ENCODE results near the gene STX7.

STX7 gene

GRCh38 chr6:132506869-132507808 lies 5.8 kb downstream of the STX7 start:
- DNase-seq (ENCODE audit: low read depth), result no peak

DNA sequence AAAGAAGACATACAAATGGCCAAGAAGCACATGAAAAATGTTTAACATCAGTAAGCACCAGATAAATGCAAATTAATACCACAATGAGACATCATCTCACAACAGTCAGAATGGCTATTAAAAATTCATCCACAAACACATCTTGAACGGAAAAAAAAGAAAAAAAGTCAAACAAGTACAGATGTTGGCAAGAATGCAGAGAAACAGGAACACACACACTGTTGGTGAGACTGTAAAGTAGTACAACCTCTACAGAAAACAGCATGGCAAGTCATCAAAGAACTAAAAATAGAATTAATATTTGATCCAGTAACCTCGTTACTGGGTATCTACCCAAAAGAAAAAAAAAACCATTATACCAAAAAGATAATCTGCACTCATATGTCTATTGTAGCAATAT lies 6.5 kb downstream of the STX7 start:
- DNase-seq (ENCODE audit: low read depth), result no peak

- DNase-seq (ENCODE audit: low read depth), result no peak
These were observed 7.8 kb downstream of the STX7 start for GRCh38 chr6:132505158-132505557.

- DNase-seq (ENCODE audit: low read depth), result no peak
These were observed 8.2 kb downstream of the STX7 start for GRCh38 chr6:132504757-132505156.

GRCh38 chr6:132499757-132500156 lies 13.2 kb downstream of the STX7 start:
- no peak for DNase-seq (ENCODE audit: low read depth)

GRCh38 chr6:132498638-132499037 lies 14.3 kb downstream of the STX7 start:
- DNase-seq (ENCODE audit: low read depth), result no peak

DNA sequence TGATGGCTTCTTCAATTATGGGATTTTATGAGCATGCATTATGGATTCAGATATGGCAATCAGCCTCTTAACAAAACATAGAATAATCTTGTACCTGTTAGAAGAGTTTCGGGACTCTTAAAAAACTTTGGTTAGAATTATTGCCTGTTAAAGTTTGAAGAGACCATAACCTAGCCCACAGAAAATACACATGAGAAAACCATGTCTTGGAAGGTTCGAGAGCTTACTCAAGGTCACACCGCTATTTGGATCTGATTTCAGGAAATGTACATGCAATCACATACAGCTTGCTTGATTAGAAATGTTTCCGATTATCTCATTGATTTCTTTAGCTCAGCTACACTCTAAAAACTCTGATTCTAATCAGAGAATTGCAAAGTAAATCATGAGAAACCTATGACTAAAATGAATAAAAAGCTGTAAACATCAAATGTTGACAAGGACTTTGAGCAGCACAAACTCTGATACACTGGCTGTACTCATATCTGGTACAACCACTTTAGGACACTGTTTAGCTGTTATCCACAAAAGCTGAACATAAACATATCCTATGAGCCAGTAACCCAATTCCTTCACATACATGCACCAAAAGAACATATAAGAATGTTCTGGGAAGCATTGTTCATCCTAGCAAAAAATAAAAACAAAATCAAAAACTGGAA lies 16.3 kb downstream of the STX7 start:
- no peak for DNase-seq (ENCODE audit: low read depth)

- no peak for DNase-seq (ENCODE audit: low read depth)
These were observed 17.3 kb downstream of the STX7 start for GRCh38 chr6:132495604-132496079.

GRCh38 chr6:132494954-132495353 lies 18.0 kb downstream of the STX7 start:
- no peak for DNase-seq (ENCODE audit: low read depth)

DNA sequence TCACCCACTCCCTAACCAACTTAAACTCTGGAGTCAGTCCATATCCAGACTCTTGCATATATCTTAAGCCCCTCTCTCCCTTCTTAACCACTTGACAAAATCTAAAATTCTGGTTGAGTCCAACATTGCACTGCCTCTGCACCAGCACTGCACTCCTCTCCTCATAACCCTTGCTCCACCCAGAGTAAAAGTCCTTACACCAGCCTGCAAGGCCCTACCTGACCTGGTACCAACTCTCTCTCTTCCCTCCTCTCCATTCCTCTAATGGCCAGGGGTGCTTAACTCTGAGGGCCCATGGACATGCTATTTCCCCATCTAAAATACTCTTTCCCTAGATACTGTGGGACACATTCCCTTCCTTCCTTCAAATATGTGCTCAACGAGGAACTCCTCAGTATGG lies 21.0 kb downstream of the STX7 start:
- no peak for DNase-seq (ENCODE audit: low read depth)

DNA sequence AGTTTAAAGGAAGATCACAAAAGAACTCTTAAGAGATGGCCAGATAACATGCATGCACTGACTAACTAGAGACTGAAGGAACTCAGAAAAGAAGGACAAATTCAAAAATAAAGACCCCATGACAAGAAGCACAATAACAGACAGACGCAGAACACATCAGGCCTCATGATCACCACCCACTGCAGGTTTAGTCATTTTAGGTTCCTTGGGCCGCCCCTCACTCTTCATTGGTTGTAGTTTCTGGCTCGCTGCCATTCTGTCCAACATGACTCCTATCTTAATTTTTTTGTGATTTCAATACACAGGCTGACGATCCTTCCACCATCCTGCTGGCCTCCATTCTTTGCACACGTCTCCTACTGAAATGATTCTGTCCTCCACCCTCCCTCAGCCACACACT lies 21.6 kb downstream of the STX7 start:
- DNase-seq (ENCODE audit: low read depth), result peak; percentile 82

DNA sequence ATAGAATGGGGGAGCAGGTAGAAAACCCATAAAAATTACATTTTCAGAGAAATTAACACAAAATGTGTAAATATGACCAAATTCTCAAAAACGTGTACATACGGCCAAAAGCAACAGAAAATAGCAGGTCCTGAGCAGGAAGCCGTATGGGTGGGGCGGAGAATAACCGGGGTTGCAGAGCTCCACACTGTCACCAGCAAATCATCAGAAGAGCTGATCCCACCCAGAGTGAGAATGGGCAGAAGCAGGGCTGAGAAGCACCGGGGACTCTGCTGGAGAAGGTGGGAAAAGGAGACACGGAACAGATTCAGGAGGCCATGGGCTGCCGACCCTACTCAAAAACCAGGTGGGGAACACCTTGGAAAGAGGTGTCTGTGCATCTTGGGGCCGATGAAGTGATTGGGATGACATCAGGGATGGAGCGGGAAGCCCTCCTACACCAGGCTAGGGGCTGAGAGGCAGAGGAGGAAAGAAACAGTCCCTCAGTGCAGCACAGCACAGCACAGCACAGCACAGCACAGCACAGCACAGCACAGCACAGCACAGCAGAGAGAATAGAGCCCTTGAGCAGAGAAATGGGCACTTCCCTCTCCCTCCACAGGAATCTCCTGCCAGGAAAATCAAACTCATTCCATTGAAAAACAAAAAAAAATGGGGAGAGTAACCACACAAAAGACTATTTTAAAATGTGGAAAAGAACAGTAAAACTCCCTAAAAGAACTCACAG lies 22.3 kb downstream of the STX7 start:
- peak; percentile 31 for DNase-seq (ENCODE audit: low read depth)

DNA sequence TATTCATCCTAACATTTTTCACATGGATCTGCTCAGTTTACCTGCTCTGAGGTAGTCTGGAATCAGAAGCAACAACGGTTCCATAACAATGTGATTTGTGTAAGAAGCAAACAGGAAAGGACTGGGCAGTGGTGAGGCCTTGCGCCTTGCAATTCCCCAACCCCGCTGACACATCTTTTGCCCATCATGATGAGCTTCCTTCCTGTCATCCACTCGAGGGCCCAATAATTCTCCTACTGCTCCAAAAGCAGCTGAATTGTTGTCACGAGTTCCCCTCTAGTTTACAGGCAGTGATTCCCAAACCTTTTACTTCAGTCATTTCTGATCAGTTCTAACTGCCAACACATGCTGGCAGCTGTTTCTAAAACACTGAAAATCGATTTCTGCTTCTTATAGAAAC lies 22.9 kb downstream of the STX7 start:
- DNase-seq (ENCODE audit: low read depth), result peak; percentile 80

GRCh38 chr6:132489376-132489775 lies 23.5 kb downstream of the STX7 start:
- no peak for DNase-seq (ENCODE audit: low read depth)

DNA sequence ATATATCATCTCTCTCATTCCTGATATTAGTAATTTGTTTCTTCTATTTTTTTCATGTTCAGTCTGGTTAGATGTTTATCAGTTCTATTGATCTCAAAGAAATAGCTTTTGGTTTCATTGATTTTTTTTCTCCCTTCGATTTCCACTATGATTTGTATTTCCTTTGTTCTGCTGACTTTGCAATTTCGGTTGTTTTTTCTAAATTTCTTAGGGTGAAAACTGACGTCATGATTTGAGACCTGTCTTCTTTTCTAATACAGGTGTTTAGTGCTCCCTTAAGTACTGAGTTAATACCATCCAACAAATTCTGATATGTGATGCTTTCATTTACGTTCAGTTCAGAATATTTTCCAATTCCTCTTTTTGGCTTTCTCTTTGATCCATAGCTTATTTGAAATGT lies 25.2 kb downstream of the STX7 start:
- no peak for DNase-seq (ENCODE audit: low read depth)

DNA sequence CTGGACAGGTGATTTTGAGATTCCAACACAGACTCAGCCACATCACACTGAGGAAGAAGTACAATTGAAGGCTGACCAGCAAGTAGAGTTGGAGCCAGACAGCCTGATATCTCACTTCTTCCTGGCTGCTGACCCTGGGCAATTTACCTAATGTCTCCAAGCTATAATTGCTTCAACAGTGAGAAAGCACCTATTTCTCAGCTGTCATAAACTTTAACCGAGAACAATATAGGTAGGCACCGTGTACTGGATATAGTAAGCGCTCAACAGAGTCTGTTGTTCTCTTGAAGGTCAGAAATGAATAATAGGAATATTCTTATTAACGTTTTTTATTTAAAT lies 28.3 kb downstream of the STX7 start:
- DNase-seq (ENCODE audit: low read depth), result no peak

DNA sequence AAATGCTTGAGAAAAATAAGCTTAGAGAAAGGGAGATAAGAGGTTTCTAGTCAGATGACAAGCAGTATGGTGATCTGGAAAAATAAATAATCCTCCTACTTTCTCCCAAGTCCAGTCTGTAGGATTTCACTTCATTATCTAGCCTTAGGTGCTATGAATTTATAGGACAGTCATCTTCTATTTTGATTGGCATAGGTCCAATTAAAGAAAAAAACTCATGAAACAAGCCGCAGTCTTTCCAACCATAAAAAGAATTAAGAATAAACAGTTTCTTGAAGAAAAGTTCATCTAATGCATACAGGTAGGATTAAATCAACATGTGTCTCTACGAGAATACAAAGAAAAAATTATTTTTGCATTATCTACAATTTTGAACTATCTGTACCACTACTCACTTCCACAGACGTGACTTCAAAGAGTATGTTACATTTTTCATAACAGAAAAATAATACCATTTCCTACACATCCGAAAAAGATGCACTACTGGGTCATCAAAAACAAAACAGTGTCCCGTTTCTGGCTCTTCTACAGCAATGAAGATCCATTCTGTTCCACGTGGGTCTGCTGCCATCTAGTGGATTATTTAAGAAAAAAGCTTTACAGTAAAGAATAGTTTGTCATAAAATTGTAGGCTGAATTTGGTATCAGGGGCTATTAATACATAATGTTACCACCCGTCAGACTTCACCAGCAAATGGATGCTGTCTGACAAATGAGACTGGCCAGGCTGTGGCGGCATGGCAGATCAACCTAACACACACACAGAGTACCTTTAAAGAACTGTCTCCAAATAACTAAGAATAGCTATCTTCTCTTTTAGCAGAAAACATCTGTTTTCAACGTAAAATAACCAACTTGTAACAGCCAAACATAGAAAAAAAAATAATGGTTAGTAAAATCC lies 28.9 kb downstream of the STX7 start:
- DNase-seq (ENCODE audit: low read depth), result peak; percentile 55

DNA sequence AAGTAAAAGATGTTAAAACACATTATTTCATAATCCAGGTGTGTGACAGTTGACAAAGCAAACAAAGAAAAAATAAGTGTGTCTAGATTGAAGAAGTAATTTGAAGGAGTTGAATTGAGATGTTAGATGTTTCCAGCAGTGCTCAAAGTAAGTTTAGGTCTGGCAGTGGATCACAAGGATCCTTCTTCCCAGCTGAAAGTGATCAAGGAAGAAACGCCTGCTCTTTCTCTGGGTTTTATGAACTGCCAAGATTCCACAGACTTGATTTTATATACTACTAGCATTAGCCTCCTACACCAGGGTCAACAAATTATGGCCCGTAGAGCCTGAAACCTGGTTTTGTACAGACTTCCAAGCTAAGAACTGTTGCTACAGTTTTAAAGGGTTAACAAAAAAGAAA lies 30.3 kb downstream of the STX7 start:
- DNase-seq (ENCODE audit: low read depth), result no peak

GRCh38 chr6:132481189-132481588 lies 31.7 kb downstream of the STX7 start:
- DNase-seq (ENCODE audit: low read depth), result no peak

DNA sequence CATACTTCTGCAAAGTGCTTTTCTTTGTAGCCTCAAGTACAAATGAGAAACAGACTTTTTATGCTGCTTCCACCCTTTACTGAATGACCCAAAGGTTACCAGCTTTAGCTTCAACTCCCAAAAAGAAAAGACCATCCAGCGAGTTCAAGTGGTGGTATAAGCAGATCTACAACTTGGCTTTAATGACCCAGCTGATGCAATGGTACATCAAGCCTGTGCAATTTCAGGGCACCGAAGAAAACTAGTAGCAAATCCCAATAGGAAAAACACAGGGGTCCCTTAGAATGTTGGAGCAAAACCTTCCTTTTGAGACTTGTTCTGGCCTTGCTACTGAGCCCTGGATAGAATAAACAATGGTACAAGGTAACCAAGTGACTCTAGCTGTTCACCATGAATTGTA lies 33.8 kb downstream of the STX7 start:
- DNase-seq (ENCODE audit: low read depth), result no peak

DNA sequence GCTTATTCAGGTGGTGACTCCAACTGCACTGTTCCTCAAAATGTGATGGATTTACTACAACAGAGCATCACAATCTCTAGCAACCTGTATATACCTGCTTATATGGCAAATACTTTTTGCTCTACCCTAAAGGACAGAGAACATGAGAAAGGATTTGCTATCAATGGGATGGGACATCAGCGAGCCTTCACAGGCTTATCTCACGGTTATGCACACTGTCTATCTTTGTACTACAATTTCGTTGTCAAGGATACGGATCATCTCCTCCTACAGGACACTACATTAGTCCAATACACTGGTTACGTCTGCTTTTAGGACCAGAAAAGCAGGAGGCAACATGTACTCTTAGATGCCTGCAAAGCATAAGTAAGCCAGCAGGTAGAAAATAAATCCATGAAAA lies 34.2 kb downstream of the STX7 start:
- DNase-seq (ENCODE audit: low read depth), result no peak

DNA sequence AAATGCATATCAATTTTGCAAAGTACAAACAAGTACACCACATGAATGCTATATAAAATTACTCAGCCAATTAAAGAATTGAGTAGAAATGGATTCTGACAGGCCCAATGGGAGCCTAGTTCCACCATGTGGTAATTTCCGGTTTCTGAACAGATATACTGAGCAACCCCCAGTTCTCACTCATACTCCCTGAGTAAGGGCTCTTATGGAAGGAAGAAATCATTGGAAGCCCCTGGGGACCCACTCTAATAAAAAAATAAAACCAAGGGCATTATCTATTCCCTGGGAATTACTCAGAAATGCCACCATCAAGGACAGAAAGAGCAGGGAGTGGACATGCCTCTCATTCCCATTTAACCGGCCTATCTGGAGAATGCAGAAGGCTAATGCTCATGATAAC lies 34.6 kb downstream of the STX7 start:
- DNase-seq (ENCODE audit: low read depth), result no peak
